Spleen (tissue), 11 donors: ENCODE results near the gene NBAS. TPM values are rescaled to one million over a fixed set of nuclear protein-coding genes. Genes with fewer than 3 reads are reported as not detected.

Experiments
- DNase-seq: peaks from one replicate; pipeline ENCODE4 v3.0.0-alpha.2; 2020
- H3K27ac ChIP-seq, 8 donors: fragments of 200-600 bp; sonication (generic) in 7 of 8; 1 replicate in 4 of 8; 2 replicates in 4 of 8; pipeline versions ENCODE4 v1.5.0 to v1.8.0; 2016 to 2021; ENCODE audit warnings: inconsistent platforms in 4 of 8, mild to moderate bottlenecking in 4 of 8, moderate library complexity in 1 of 8
- H3K27me3 ChIP-seq, 7 donors: fragments of 200-600 bp; sonication (generic) in 6 of 7; replicated peaks in 1 of 7; 1 replicate in 4 of 7; 2 replicates in 3 of 7; pipeline versions ENCODE4 v1.5.0 to v1.8.0; 2016 to 2021; ENCODE audit warnings: inconsistent platforms in 3 of 7, mild to moderate bottlenecking in 1 of 7
- H3K36me3 ChIP-seq, 6 donors: fragments of 200-600 bp; sonication (generic) in 5 of 6; 1 replicate in 4 of 6; 2 replicates in 2 of 6; pipeline versions ENCODE4 v1.5.0 to v1.8.0; 2016 to 2021; ENCODE audit warnings: inconsistent platforms in 2 of 6
- H3K4me1 ChIP-seq, 6 donors: fragments of 200-600 bp; sonication (generic) in 5 of 6; 1 replicate in 3 of 6; 2 replicates in 3 of 6; pipeline versions ENCODE4 v1.5.0 to v1.8.0; 2016 to 2021; ENCODE audit warnings: inconsistent platforms in 3 of 6
- H3K4me3 ChIP-seq, 8 donors: fragments of 200-600 bp; sonication (generic) in 7 of 8; 1 replicate in 4 of 8; 2 replicates in 4 of 8; pipeline versions ENCODE4 v1.5.0 to v1.8.0; 2016 to 2021; ENCODE audit warnings: inconsistent platforms in 4 of 8, mild to moderate bottlenecking in 4 of 8, moderate library complexity in 2 of 8
- H3K9me3 ChIP-seq, 8 donors: fragments of 200-600 bp; sonication (generic) in 7 of 8; 1 replicate in 4 of 8; 2 replicates in 4 of 8; pipeline versions ENCODE4 v1.5.0 to v1.8.0; 2016 to 2021; ENCODE audit warnings: inconsistent platforms in 4 of 8
- CTCF ChIP-seq, 11 experiments: fragments of 200-600 bp in 7 of 11; fragments of 450-650 bp in 4 of 11; sonication (generic) in 4 of 11; IDR thresholded peaks in 8 of 11; conservative IDR thresholded peaks in 3 of 11; 1 replicate in 7 of 11; 2 replicates in 4 of 11; pipeline versions ENCODE4 v1.4.0 to v1.8.0; 2016 to 2021; ENCODE audit warnings: antibody characterized with exemption in 11 of 11, inconsistent platforms in 4 of 11, mild to moderate bottlenecking in 1 of 11
- POLR2A ChIP-seq, 3 donors: fragments of 450-650 bp; IDR thresholded peaks; one replicate each; pipeline ENCODE4 v1.5.1; 2017; ENCODE audit warnings: antibody characterized with exemption in 3 of 3, mild to moderate bottlenecking in 1 of 3
- POLR2AphosphoS5 ChIP-seq, 3 donors: sonication (generic); formaldehyde crosslinking; IDR thresholded peaks; one replicate each; pipeline ENCODE4 v1.5.1; 2017; ENCODE audit warnings: antibody characterized with exemption in 3 of 3
- WGBS, 5 donors: extraction: QIAGEN DNeasy Blood & Tissue Kit in 3 of 5; methylation state at CpG; one replicate each; pipeline versions ENCODE4 v1.1.5 to v1.1.7; 2013 to 2018; 5-methylcytosine and 5-hydroxymethylcytosine counted together
- intact Hi-C: fragments of 100-400 bp; cut with DNase I; formaldehyde crosslinking; loops from one replicate; pipeline ENCODE4 v1.15.0; 2023; ENCODE audit warnings: low total_unique reads
- polyA plus RNA-seq, 3 donors: library from polyadenylated mRNA; stranded (reverse); fragments of 200-250 nt; gene quantifications; one replicate each; pipeline ENCODE4 v1.2.1, GENCODE V29; 2013
- total RNA-seq, 7 donors: library from RNA; depleted of rRNA in 3 of 7; stranded (reverse); fragments of >200 nt in 3 of 7; fragmentation: NEBNext Ultra II Directional in 4 of 7; extraction: Animal tissue kit (Norgen Biotek cat#: 25700) in 4 of 7; gene quantifications; one replicate each; pipeline versions ENCODE4 v1.1.0 to v1.2.1, GENCODE V29; 2016 to 2021
- donor health status: healthy with polysubstance abuse.
- donor health status: DM: no; HTN: no; CAD: no; lungs with moderate emphysema.
- donor health status: DM: no; HTN: no; CAD: no.
- donor health status: Bipolar disorder and iron deficiency.
- donor health status: healthy.
- donor health status: DM: no; HTN: no; CAD: no.
- donor health status: DM: yes; HTN: yes; CAD: no.

The NBAS gene
- total and polyA plus RNA-seq, 10 donors, result 21.1 to 49.0 (median 40.9) TPM

- intact Hi-C loops, result no loop called here
- TF ChIP-seq CTCF (IDR thresholded peaks at IDR 0.05 in 8 of 11, conservative IDR thresholded peaks at IDR 0.05 in 3 of 11) (no peak), POLR2AphosphoS5 (IDR thresholded peaks at IDR 0.05) (no peak), POLR2A (IDR thresholded peaks at IDR 0.05) (no peak)
- Histone ChIP-seq H3K9me3 (no peaks in the 10 kb centered on the region), H3K27me3 (no peaks in the 10 kb centered on the region), H3K27ac (no peak overlapping the region), H3K36me3 (peaks cover 17 to 91% (median 77%) of the 10 kb centered on the region in 6 donors), H3K4me3 (no peak overlapping the region), H3K4me1 (no peaks in the 10 kb centered on the region)
- WGBS, 5 donors, result 96 to 99% (median 96%) methylated on average over 7 of the region's 7 CpGs
- no peak for DNase-seq
Observed at GRCh38 chr2:15607709-15608391, 46.7 kb upstream of the NBAS start.

GRCh38 chr2:15606481-15607441, 45.6 kb upstream of the NBAS start:
- Histone ChIP-seq H3K4me1 (no peaks in the 10 kb centered on the region), H3K4me3 (no peak overlapping the region), H3K36me3 (peaks cover 17 to 96% (median 88%) of the 10 kb centered on the region in 6 donors), H3K27me3 (no peaks in the 10 kb centered on the region), H3K9me3 (no peaks in the 10 kb centered on the region), H3K27ac (no peak overlapping the region)
- no peak for DNase-seq
- intact Hi-C loops, result no loop called here
- 93 to 95% (median 93%) methylated on average over 8 of the region's 8 CpGs for WGBS, 5 donors
- no peak for TF ChIP-seq CTCF (IDR thresholded peaks at IDR 0.05 in 8 of 11, conservative IDR thresholded peaks at IDR 0.05 in 3 of 11)
- TF ChIP-seq POLR2A (IDR thresholded peaks at IDR 0.05), result no peak
- TF ChIP-seq POLR2AphosphoS5 (IDR thresholded peaks at IDR 0.05), result no peak

GRCh38 chr2:15605721-15606120, 44.6 kb upstream of the NBAS start:
- H3K4me3 ChIP-seq, result no peak overlapping the region
- H3K27ac ChIP-seq, result no peak overlapping the region
- TF ChIP-seq POLR2A (IDR thresholded peaks at IDR 0.05) (no peak), POLR2AphosphoS5 (IDR thresholded peaks at IDR 0.05) (no peak)
- H3K4me1 ChIP-seq, result no peaks in the 10 kb centered on the region
- no peaks in the 10 kb centered on the region for H3K9me3 ChIP-seq
- intact Hi-C loops, result no loop called here
- H3K27me3 ChIP-seq, result no peaks in the 10 kb centered on the region
- 41 to 91% (median 85%) methylated on average over 1 of the region's 1 CpG for WGBS, 5 donors
- peaks cover 20 to 100% (median 98%) of the 10 kb centered on the region in 6 donors for H3K36me3 ChIP-seq
- no peak for DNase-seq

GRCh38 chr2:15603948-15604347, 42.8 kb upstream of the NBAS start:
- Histone ChIP-seq H3K27ac (no peak overlapping the region), H3K36me3 (peaks cover 25 to 100% (median 98%) of the 10 kb centered on the region in 6 donors)
- 90 to 99% (median 92%) methylated on average over 2 of the region's 2 CpGs for WGBS, 5 donors

More at GRCh38 chr2:15603948-15604347, 42.8 kb upstream of the NBAS start:
- intact Hi-C loops, result no loop called here
- no peak for TF ChIP-seq POLR2A (IDR thresholded peaks at IDR 0.05)
- no peak for TF ChIP-seq CTCF (IDR thresholded peaks at IDR 0.05 in 8 of 11, conservative IDR thresholded peaks at IDR 0.05 in 3 of 11)
- TF ChIP-seq POLR2AphosphoS5 (IDR thresholded peaks at IDR 0.05), result no peak
- Histone ChIP-seq H3K27me3 (no peaks in the 10 kb centered on the region), H3K4me1 (no peaks in the 10 kb centered on the region), H3K4me3 (no peak overlapping the region), H3K9me3 (no peaks in the 10 kb centered on the region)
- DNase-seq, result no peak
